WI38 (cell line): ENCODE measurements around the gene DRC1.
"Not testable (repeated sequence)": the region's sequence is repeated elsewhere in the genome, so short reads cannot be mapped to it uniquely, and the experiment has no call there.

Source experiments
- H3K4me3 ChIP-seq: 2 replicates; pipeline ENCODE4 v1.5.1; 2011; ENCODE audit warnings: low read depth, mild to moderate bottlenecking, control low read depth, low read length
- CTCF ChIP-seq: IDR thresholded peaks from 2 replicates; pipeline ENCODE4 v1.5.1; 2012; ENCODE audit warnings: low read depth, mild to moderate bottlenecking, control low read depth, low read length

The DRC1 gene

DNA sequence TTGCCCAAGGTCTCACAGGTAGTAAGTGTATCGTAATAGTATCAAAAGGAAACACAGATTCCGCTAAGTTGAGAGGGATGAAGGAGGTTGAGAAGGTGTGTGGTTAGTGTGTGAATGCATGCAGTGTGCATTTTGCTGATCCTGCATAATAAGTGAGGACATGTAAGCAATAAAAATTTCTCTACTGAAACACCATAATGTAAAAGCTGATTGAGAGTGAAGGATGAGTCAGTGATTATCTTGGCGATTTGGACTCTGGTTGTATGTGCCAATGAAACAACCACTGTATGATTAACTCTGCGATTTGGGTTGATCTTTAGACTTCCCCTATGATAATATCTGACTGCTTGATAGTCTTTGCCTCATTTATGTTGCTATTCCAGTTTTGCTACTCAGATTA is 38.4 kb upstream of the DRC1 start:
- no peak for TF ChIP-seq CTCF
- H3K4me3 ChIP-seq = no peak overlapping the region

GRCh38 chr2:26363958-26364357 is 37.8 kb upstream of the DRC1 start:
- TF ChIP-seq CTCF = no peak
- H3K4me3 ChIP-seq = no peak overlapping the region

DNA sequence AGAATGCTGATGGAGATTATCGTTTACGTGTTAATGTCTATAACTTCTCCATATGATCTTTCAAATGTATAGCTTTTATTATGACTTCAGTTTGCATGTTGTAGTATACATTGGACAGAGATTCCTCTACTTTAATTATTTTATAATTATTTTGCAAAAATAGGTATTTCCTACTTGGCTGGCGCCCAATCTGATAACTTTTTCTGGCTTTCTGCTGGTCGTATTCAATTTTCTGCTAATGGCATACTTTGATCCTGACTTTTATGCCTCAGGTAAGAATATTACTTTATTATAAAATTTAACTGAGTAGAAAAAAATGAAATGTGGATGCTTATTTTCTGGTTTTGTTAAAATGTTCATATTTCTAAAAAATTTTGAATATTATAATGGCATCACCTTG is 37.1 kb upstream of the DRC1 start:
- no peak overlapping the region for H3K4me3 ChIP-seq
- TF ChIP-seq CTCF = no peak

GRCh38 chr2:26366957-26367356 is 34.8 kb upstream of the DRC1 start:
- no peak for TF ChIP-seq CTCF
- H3K4me3 ChIP-seq = no peak overlapping the region

GRCh38 chr2:26369664-26370063 is 32.1 kb upstream of the DRC1 start:
- not testable (repeated sequence) for H3K4me3 ChIP-seq

- H3K4me3 ChIP-seq = not testable (repeated sequence)
Observed at GRCh38 chr2:26370909-26371308, 30.8 kb upstream of the DRC1 start.

DNA sequence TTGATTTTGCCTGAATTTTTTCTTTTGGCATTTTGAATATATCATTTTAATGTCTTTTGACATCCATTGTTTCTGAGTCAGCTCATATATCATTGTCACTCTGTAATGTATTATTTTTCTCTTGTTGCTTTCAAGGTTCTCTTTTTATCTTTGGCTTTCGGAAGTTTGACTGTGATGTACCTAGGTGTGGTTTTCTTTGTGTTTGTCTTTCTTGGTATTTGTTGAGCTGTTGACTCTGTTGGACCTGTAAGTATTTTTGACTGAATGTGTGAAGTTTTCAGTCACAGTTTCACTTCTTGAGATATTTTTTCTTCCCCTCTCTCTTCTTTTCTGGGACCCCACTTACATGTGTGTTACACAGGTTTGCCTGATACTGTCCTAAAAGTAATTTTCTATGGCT is 24.9 kb upstream of the DRC1 start:
- no peak for TF ChIP-seq CTCF
- no peak overlapping the region for H3K4me3 ChIP-seq

DNA sequence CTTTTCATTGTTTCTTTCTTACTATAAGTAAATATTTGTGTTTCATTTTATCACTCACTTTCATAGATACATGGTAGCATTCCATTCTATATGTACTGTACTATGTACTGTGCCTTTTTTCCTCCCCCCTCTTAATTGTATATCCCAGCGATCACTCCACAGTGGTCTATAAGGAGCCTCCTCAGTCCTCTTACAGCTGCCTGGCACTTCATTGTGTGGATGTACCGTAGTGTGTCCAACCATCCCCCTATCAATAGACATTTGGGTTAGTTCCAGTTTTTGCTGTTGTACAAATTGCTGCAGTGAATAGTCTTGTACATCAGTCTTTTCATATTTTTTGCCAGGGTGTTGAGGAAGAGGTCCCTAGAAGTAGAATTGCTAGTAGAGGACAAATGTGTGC is 21.4 kb upstream of the DRC1 start:
- TF ChIP-seq CTCF = no peak
- no peak overlapping the region for H3K4me3 ChIP-seq

DNA sequence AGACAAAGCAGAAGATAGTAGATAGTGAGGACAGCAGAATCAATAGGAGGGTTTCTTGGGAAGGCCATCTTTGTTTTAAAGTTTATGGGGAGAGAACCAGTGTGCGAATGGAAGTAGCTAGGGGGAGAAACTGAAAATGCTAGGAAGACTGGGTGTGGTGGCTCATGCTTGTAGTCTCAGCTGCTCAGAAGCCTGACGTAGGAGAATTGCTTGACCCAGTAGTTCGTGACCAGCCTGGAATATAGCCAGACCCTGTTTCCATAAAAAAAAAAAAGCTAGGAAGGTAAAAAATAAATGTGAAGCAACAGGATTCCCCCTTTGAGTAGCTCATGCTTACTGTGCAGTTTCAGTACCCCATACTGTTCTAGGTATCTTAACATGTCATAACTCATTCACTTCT is 19.2 kb upstream of the DRC1 start:
- H3K4me3 ChIP-seq = no peak overlapping the region
- TF ChIP-seq CTCF = no peak
